HG03457 (cell line): Measurements from ENCODE around the gene RASIP1.

ENCODE experiments used
- ATAC-seq: cut with Tn5 transposase; IDR thresholded peaks from one replicate; pipeline ENCODE4 v1.9.1; 2021; ENCODE audit warnings: moderate number of reproducible peaks; ENCODE audit not compliant: unreplicated experiment

RASIP1 gene

DNA sequence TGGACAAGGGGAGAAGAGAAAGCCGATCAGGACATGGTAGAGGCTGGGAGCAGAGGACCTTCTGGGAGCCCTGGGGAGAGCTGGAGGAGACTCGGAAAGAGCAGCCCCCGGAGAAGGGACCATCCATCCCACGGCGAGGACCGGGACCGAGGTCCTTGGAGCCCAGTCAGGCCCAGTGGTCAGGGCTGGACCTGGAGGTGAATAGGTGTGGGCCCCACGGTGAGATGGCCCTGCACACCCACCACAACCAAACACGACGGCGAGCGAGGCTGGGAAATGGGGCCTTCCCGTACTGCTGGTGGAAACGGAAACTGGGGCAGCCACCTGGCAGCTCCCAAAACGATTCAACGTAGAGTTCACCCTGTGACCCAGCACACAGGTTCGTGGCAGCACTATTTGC lies 63.9 kb downstream of the RASIP1 start:
- no peak for ATAC-seq

DNA sequence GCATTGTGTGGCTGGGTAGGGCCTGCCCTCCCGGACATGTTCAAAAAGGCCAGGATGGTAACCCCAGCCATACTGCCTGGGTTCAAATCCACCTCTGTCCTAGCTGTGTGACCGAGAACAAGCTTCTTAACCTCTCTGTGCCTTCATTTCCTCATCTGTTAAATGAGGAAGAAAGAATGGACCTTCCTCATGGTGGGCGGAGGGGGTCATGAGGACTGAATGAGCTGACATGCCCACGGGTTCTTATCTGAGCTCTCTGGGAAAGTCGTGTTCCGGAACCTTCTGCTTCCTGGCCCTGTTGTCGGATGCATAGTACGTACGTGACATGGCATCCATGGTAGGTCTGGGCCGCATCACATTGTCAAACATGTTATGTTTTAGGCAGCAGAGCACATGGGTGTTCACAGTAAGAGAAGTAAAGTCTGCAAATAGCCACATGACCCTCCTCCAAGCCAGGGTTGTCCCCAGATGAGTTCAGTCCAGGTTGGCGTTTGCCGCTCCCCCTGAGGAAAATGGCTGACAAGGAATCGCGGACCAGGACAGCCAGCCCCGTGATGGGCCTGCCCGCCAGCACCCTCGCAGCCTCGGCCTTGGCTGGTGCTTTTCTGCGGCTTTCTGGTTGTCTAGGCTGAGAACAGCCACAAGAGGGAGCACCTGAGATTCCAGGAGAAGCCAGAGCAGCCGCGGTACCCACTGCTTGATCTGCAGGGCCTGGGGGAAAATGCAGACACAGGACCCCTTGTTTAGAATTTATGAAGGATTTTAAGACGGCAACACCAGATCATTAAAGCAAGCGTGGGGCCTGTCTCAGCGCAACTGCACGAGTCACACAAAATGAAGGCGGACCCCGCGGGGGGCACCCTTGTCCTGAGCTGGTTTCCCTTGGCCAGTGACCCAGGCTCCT lies 65.2 kb downstream of the RASIP1 start:
- no peak for ATAC-seq

DNA sequence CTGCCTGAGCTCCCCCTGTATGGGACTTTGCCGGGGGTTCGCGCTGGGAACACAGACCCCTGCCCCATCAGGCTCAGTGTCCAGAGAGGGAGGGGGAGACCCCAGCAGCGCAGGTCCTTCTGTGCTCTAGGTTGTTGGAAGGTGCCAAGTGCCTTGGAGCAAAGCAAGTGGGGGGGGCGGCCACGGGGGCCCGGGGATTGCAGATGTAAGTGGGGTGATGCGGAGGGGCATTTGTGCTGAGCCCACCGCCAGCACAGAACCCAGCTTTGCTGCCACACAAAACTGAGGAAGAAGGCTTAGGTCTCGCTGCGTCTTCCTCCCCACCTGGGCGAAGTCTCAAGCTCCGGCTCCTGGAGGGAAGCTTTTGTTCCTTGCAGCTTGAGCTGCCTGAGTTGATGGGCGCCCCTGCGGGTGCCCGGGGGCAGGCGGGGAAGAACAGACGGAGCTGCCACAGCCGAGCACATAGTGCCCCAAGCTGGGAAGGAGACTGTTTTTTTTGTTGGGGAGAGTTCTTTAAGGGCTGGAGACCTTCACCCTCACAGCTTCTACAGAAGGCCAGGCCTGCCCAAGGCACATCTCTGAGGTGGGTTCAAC lies 66.1 kb downstream of the RASIP1 start:
- ATAC-seq = no peak

DNA sequence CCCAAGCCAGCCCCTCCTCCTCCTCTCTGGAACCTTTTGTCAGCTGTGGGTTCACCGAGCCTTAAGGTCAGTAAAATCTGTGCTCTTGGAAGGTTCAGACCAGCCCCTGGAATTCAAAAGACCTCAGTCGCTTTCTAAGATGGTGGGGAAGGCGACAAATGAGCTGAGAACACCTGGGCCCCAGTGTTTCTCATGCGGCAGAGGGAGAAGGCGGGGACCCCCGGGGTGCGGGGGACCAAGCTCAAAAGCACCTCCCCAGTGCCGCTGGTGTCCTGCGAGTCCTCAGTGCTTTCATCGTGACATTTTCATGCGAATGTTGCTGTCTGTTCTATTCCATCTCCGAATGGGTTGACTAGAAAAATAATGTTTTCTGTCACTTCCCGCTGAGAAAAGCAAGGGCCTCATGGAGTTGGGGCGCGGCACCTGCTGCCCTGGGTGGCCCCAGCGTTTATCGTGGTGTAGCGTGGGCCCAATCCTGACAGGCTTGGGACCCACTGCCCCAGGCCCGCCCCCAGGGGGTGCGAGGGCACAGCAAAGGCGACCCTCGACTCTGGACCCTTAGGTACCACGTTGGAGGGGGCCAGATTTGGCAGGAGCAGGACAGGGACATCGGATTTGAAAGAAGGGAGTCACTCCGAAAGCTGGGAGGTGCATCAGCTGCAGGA lies 66.8 kb downstream of the RASIP1 start:
- no peak for ATAC-seq

DNA sequence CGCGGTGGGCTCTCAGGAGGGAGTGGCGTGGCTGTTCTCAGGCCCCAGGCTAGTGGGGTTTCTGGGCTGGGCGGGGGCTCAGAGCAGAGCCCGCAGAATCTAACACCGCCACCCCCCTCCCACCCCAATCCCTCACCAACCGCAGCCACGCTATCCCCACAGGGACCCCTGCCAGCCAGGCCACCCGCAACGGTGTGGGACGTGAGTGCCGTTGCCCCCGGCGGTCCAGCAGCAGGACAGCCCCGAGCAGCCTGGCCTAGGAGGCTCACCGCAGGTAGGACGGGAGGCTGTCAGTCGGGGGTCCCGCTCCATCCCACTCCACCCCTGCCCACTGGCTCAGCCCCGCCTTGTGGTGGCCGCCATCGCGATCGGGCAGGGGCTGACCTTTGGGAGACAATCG lies 67.4 kb downstream of the RASIP1 start, which contains the start of gene NTN5:
Gene NTN5, minus strand, starts transcription at position 24 of the 400 bp plus-strand sequence. CDS start 2,031 bp downstream, outside the sequence.
- ATAC-seq = no peak

DNA sequence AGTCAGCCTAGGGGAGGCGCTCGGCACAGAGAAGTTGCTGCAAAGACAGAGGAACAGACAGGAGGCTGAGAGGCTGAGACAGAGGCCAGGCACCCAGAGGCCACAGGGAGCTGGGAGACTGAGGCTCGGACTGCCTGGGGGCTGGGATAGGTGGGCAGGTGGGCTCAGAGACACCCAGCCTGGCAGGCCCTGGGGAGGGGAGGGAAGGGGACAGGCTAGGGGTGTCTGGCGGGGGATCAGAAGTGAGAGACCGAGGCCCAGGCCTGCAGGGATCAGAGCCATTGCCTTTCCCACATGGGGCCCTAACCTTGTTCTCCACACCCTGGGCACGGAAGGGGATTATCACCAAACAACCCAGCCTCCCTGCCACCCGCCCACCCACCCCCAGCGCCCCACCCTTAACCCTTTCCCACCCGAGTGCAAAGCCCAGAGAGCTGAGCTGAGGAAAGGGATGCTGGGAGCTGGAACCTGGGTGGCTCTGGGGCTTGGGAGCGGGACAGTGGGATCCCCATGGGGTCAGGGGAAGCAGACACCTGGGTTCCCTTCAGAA lies 68.9 kb downstream of the RASIP1 start:
- ATAC-seq = no peak

DNA sequence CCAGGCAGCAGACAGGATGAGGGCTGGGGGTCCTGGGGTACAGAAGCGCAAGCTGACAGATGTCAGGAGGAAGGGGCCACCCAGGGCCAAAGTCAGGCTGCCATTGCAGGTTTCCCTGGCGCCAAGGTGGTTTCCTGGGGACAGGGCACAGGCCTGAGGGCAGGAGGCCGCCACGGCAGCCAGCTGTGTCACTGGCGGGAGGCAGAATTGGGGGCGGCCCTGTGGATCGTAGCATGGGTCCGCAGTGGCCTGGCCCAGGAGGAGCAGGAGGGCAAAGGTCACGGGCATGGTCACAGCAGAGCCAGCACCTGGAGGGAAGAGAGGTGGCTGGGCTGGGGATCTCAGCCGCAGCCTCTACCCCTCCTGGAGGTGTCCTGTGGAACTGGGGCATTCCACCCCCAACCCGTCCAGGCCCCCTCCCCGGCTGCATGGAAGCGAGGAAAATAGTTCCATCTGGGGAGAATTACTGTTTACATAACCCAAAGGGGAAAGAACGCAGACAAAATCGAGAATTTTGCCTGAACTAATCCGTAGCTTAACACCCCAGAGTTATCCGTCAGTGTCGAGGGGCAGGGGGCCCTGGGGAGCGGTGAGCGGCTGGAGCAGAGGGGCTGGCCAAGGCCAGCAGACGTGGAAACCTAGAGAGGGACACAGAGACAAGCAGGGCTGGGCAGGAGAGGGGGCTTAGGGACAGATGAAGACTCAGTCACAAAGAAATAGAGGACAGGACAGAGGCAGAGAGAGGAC lies 69.5 kb downstream of the RASIP1 start:
- no peak for ATAC-seq
